ENCODE data around the gene SLC35G4.
"Not testable (repeated sequence)": the region's sequence is repeated elsewhere in the genome, so short reads cannot be mapped to it uniquely, and the experiment has no call there.

SLC35G4 gene

GRCh38 chr18:11609488-11609887 lies at the start of gene SLC35G4:
SLC35G4 (plus strand) TSS chr18:11609596; CDS start chr18:11609596, 0 bp downstream.
- not testable (repeated sequence) for DNase-seq

GRCh38 chr18:11561293-11561692 lies 48.1 kb upstream of the SLC35G4 start:
- no peak for DNase-seq

- no peak for DNase-seq
These were observed 43.7 kb upstream of the SLC35G4 start for GRCh38 chr18:11565716-11566115.

GRCh38 chr18:11566236-11566965 lies 43.0 kb upstream of the SLC35G4 start:
- DNase-seq = no peak

- DNase-seq = no peak
These were observed 42.0 kb upstream of the SLC35G4 start for GRCh38 chr18:11567396-11567795.

GRCh38 chr18:11570073-11570588 lies 39.3 kb upstream of the SLC35G4 start:
- DNase-seq = no peak

GRCh38 chr18:11570769-11571412 lies 38.5 kb upstream of the SLC35G4 start:
- peak; percentile 37 for DNase-seq

GRCh38 chr18:11572201-11572600 lies 37.2 kb upstream of the SLC35G4 start:
- DNase-seq = no peak

- DNase-seq = no peak
These were observed 34.9 kb upstream of the SLC35G4 start for GRCh38 chr18:11574545-11574944.

GRCh38 chr18:11577271-11578112 lies 31.9 kb upstream of the SLC35G4 start:
- no peak for DNase-seq

GRCh38 chr18:11578799-11579198 lies 30.6 kb upstream of the SLC35G4 start:
- no peak for DNase-seq

GRCh38 chr18:11579916-11580315 lies 29.5 kb upstream of the SLC35G4 start:
- DNase-seq = no peak

- no peak for DNase-seq
These were observed 28.1 kb upstream of the SLC35G4 start for GRCh38 chr18:11581286-11581685.

GRCh38 chr18:11585596-11585995 lies 23.8 kb upstream of the SLC35G4 start:
- no peak for DNase-seq

- DNase-seq = no peak
These were observed 22.5 kb upstream of the SLC35G4 start for GRCh38 chr18:11586896-11587295.

GRCh38 chr18:11587432-11587831 lies 22.0 kb upstream of the SLC35G4 start:
- DNase-seq = no peak

GRCh38 chr18:11587846-11588245 lies 21.6 kb upstream of the SLC35G4 start:
- DNase-seq = no peak

GRCh38 chr18:11591957-11592356 lies 17.4 kb upstream of the SLC35G4 start:
- DNase-seq = no peak

GRCh38 chr18:11600321-11600720 lies 9.1 kb upstream of the SLC35G4 start:
- DNase-seq = no peak

- DNase-seq = no peak
These were observed 1.5 kb upstream of the SLC35G4 start for GRCh38 chr18:11607906-11608305.

- DNase-seq = not testable (repeated sequence)
These were observed 778 bp upstream of the SLC35G4 start for GRCh38 chr18:11608618-11609017.

- not testable (repeated sequence) for DNase-seq
These were observed 3.7 kb downstream of the SLC35G4 start for GRCh38 chr18:11613073-11613472.

GRCh38 chr18:11613611-11614010 lies 4.2 kb downstream of the SLC35G4 start:
- not testable (repeated sequence) for DNase-seq
